Colonic mucosa (tissue), 4 donors: ENCODE results near the gene RAET1G. TPM values are rescaled to one million over a fixed set of nuclear protein-coding genes. Genes with fewer than 3 reads are reported as not detected.
"Not testable (repeated sequence)": the region's sequence is repeated elsewhere in the genome, so short reads cannot be mapped to it uniquely, and the experiment has no call there.

Experiments
- DNase-seq: peaks from one replicate; pipeline ENCODE4 v3.0.0-alpha.2; 2020
- H3K27ac ChIP-seq: fragments of 200-600 bp; one replicate; pipeline ENCODE4 v1.8.0; 2021
- H3K27me3 ChIP-seq: fragments of 200-600 bp; one replicate; pipeline ENCODE4 v1.8.0; 2021
- H3K36me3 ChIP-seq: fragments of 200-600 bp; one replicate; pipeline ENCODE4 v1.8.0; 2021
- H3K4me1 ChIP-seq: fragments of 200-600 bp; one replicate; pipeline ENCODE4 v1.8.0; 2021; ENCODE audit warnings: mild to moderate bottlenecking
- H3K4me3 ChIP-seq: fragments of 200-600 bp; one replicate; pipeline ENCODE4 v1.8.0; 2021
- H3K9ac ChIP-seq, 2 donors: one replicate each; pipeline ENCODE4 v1.7.0; 2013; ENCODE audit warnings: control low read depth in 2 of 2, low read depth in 2 of 2, low read length in 2 of 2
- H3K9me3 ChIP-seq: fragments of 200-600 bp; one replicate; pipeline ENCODE4 v1.8.0; 2021
- intact Hi-C: fragments of 100-400 bp; cut with DNase I; formaldehyde crosslinking; loops from one replicate; pipeline ENCODE4 v1.14.1; 2022
- total RNA-seq, 2 donors: library from RNA; stranded (reverse); fragmentation: NEBNext Ultra II Directional in 1 of 2; extraction: Animal tissue kit (Norgen Biotek cat#: 25700) in 1 of 2; gene quantifications; one replicate each; pipeline ENCODE4 v1.2.1, GENCODE V29; 2021
- TF ChIP-seq, protein P1 (sequence below): fragments of 200-600 bp; IDR thresholded peaks from one replicate; pipeline ENCODE4 v1.8.0; 2022; ENCODE audit warnings: antibody characterized with exemption, mild to moderate bottlenecking
- donor health status: healthy.
- donor health status: DM: no; HTN: no; CAD: no.
- donor health status: DM: no; HTN: no; CAD: no.

RAET1G gene
- total RNA-seq, 2 donors from 2014 or later = 0.27 TPM; not detected in 1

DNA sequence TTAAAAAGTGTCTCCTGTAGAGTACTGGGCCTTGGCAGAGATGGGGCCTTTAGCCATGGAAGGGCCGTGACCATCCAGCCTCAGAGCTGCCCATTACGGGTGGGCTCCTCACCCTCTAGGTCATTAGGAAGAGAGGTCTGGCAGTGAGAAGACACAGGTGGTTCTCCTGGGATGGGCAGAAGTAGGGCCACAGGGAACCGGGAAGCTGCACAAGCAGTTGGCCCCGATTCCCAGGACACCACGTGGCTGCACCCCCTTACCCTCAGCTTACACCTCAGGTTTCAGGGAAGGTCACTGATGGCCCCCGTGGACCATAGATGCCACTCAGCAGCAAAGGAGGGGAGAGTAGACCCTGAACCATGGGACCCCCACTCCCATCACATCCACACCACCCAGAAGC lies 1.6 kb downstream of the RAET1G start:
- intact Hi-C loops = no loop called here
- Histone ChIP-seq H3K36me3 (no peaks in the 10 kb centered on the region), H3K9ac (no peak overlapping the region), H3K4me3 (no peak overlapping the region), H3K27me3 (peaks cover 4% of the 10 kb centered on the region), H3K4me1 (no peaks in the 10 kb centered on the region), H3K9me3 (no peaks in the 10 kb centered on the region), H3K27ac (no peak overlapping the region)
- TF ChIP-seq, protein P1, sequence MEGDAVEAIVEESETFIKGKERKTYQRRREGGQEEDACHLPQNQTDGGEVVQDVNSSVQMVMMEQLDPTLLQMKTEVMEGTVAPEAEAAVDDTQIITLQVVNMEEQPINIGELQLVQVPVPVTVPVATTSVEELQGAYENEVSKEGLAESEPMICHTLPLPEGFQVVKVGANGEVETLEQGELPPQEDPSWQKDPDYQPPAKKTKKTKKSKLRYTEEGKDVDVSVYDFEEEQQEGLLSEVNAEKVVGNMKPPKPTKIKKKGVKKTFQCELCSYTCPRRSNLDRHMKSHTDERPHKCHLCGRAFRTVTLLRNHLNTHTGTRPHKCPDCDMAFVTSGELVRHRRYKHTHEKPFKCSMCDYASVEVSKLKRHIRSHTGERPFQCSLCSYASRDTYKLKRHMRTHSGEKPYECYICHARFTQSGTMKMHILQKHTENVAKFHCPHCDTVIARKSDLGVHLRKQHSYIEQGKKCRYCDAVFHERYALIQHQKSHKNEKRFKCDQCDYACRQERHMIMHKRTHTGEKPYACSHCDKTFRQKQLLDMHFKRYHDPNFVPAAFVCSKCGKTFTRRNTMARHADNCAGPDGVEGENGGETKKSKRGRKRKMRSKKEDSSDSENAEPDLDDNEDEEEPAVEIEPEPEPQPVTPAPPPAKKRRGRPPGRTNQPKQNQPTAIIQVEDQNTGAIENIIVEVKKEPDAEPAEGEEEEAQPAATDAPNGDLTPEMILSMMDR = no peak
- no peak for DNase-seq

DNA sequence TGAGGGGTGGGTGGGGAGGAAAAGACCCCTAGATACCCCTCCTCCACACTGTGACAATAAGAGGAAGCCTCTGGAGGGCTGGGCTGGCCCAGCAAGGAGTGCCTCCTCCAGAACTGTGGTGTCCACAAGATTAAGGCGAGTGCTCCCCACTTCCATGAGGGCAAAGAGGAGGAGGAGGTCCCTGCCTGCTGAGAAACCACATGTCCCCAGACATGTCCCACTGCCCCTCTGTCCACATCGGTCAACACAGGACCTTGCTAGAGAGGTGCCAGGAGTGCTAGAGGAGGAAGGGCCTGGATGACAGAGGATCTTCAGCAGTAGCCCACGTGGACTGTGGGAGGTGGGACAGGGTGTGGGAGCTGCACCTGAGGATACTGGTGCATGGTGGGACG lies 3.1 kb downstream of the RAET1G start:
- TF ChIP-seq, protein P1 = no peak
- H3K4me1 ChIP-seq = no peaks in the 10 kb centered on the region
- DNase-seq = no peak
- H3K36me3 ChIP-seq = no peaks in the 10 kb centered on the region
- no peak overlapping the region for H3K27ac ChIP-seq
- no peaks in the 10 kb centered on the region for H3K9me3 ChIP-seq
- intact Hi-C loops = no loop called here
- no peak overlapping the region for H3K4me3 ChIP-seq
- no peaks in the 10 kb centered on the region for H3K27me3 ChIP-seq
- no peak overlapping the region for H3K9ac ChIP-seq

DNA sequence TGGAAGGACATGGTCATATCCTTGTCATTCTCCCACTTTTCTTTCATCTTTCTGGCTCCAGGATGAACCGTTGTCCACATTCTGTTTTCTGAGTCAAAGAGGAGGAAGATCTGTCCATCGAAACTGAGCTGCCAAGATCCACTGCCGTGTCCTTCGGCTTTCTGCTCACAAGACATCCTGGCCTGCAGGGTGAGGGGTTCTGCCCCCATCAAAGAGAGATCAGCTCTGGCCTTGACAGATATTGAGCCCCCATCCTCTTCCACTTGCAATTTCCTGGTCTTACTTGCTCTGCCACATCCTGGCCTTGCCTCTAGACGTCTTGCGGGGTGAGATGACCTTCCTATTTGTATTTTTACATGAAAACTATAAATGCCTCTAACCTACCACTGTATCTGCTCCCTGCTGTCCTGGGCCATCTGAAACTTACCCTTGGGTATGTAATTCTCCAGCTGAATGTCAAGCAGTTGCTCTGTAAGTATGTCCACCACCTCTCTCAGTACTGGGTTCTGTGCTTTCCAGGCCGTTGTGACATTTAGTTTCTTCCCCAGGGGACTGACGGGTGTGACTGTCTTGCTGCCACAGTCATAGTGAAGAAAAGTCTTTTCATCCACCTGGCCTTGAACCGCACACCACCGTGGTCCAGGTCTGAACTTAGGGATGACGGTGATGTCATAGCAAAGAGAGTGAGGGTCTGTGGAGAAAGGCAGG lies 3.6 kb downstream of the RAET1G start:
- H3K4me1 ChIP-seq, H3K36me3 ChIP-seq, H3K9ac ChIP-seq, H3K27ac ChIP-seq, intact Hi-C loops, DNase-seq, H3K9me3 ChIP-seq, H3K27me3 ChIP-seq, H3K4me3 ChIP-seq: not testable (repeated sequence)

DNA sequence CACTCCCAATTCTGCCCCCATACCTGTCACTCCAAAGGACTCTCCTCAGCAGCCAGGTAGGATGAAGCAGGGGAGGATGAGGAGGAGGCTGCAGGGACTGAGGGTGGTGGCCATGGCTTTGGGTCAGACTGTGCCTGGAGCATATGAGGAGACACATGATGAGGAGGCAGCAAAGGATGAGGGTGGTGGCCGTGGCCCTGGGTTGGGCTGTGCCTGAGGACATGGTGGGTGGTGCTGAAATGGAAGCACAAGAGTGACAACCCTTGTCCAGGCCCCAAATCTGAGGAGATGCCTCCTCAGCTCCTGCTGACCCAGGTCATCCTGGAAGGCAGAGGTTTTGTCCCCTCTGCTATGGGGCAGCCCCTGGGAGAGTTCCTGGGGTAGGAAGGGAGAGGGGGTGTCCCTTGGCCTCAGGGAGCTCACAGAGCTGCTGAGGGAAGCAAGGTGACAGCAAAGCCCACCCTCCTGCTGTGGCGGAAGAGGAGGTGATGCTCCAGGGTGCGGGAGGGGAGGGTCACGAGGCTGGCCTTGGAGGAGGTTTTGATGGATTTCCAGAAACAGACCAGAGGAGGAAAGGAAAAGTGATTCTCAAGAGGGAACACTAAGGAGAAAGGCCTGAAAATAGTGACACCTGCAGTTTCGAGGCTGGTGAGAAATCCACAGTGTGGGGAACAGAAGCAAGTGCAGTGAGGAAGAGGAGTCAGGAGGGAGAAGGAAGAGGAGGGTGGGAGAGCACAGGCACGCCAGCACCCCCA lies 4.6 kb downstream of the RAET1G start:
- TF ChIP-seq, protein P1 = no peak
- H3K9me3 ChIP-seq = no peaks in the 10 kb centered on the region
- H3K27me3 ChIP-seq = no peaks in the 10 kb centered on the region
- no peak overlapping the region for H3K9ac ChIP-seq
- H3K4me1 ChIP-seq = no peaks in the 10 kb centered on the region
- H3K36me3 ChIP-seq = no peaks in the 10 kb centered on the region
- no peak overlapping the region for H3K4me3 ChIP-seq
- no peak overlapping the region for H3K27ac ChIP-seq
- intact Hi-C loops = no loop called here
- DNase-seq = no peak

DNA sequence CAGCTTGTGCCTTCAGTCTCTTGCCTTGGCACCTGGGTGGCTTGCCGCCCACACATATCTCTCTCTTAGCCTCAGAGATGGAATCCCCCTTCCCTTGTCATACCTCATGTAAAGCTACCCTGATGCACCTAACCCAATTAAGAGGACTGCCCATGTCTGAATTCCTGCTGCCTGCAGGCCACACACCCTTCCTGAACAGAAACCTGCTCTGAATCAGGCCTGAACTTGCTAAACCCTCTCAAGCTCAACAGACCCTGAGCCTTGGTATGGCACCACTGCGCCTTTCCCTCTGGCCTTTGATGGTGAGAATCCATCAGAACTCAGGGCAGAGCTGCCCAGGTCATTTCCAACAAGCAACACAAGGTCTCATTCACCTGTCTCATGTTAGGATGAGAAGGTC lies 5.2 kb downstream of the RAET1G start:
- Histone ChIP-seq H3K27me3 (no peaks in the 10 kb centered on the region), H3K27ac (no peak overlapping the region), H3K36me3 (no peaks in the 10 kb centered on the region), H3K9ac (no peak overlapping the region), H3K4me3 (no peak overlapping the region), H3K4me1 (no peaks in the 10 kb centered on the region), H3K9me3 (no peaks in the 10 kb centered on the region)
- TF ChIP-seq, protein P1 = no peak
- DNase-seq = no peak
- intact Hi-C loops = no loop called here
